Umbilical cord (tissue), 2 donors: ENCODE data around the gene NECAB2. TPM values are rescaled to one million over a fixed set of nuclear protein-coding genes. Genes with fewer than 3 reads are reported as not detected.

Experiments used
- DNase-seq: peaks from one replicate; pipeline ENCODE4 v3.0.0-alpha.2; 2015; ENCODE audit warnings: low spot score
- total RNA-seq: library from RNA; depleted of rRNA; stranded (reverse); fragments of >200 nt; gene quantifications from one replicate; pipeline ENCODE4 v1.2.3, GENCODE V29; 2014; ENCODE audit warnings: low replicate concordance; ENCODE audit not compliant: insufficient read depth

Gene NECAB2
- 6.5 TPM for total RNA-seq

GRCh38 chr16:83967838-83968305 lies at the start of gene NECAB2:
Gene NECAB2 (plus strand): TSS chr16:83968244. CDS start chr16:83968649, 405 bp downstream.
- DNase-seq, result peak; percentile 25

- no peak for DNase-seq
Observed at GRCh38 chr16:83920894-83921491, 47.1 kb upstream of the NECAB2 start.

- DNase-seq, result no peak
Observed at GRCh38 chr16:83923581-83924365, 44.3 kb upstream of the NECAB2 start.

- no peak for DNase-seq
Observed at GRCh38 chr16:83924686-83925085, 43.4 kb upstream of the NECAB2 start.

- no peak for DNase-seq
Observed at GRCh38 chr16:83925095-83925905, 42.7 kb upstream of the NECAB2 start.

- DNase-seq, result no peak
Observed at GRCh38 chr16:83925957-83926725, 41.9 kb upstream of the NECAB2 start.

- peak; percentile 61 for DNase-seq
Observed at GRCh38 chr16:83926726-83927397, 41.2 kb upstream of the NECAB2 start.

GRCh38 chr16:83928341-83929055 lies 39.5 kb upstream of the NECAB2 start:
- peak; percentile 55 for DNase-seq

- DNase-seq, result no peak
Observed at GRCh38 chr16:83929811-83930555, 38.1 kb upstream of the NECAB2 start.

GRCh38 chr16:83930730-83931500 lies 37.1 kb upstream of the NECAB2 start:
- no peak for DNase-seq

- no peak for DNase-seq
Observed at GRCh38 chr16:83931556-83931955, 36.5 kb upstream of the NECAB2 start.

- DNase-seq, result no peak
Observed at GRCh38 chr16:83932304-83932703, 35.7 kb upstream of the NECAB2 start.

- DNase-seq, result no peak
Observed at GRCh38 chr16:83932955-83933673, 34.9 kb upstream of the NECAB2 start.

- no peak for DNase-seq
Observed at GRCh38 chr16:83933885-83934683, 34.0 kb upstream of the NECAB2 start.

- no peak for DNase-seq
Observed at GRCh38 chr16:83934684-83934977, 33.4 kb upstream of the NECAB2 start.

GRCh38 chr16:83935005-83935857 lies 32.8 kb upstream of the NECAB2 start:
- DNase-seq, result no peak
